ENCODE data around the gene ABTB1. TPM values are rescaled to one million over a fixed set of nuclear protein-coding genes. Genes with fewer than 3 reads are reported as not detected.

Gene ABTB1
- total RNA-seq, 2 donors from 2014 or later = 10.7 to 14.4 TPM

GRCh38 chr3:127662001-127662469 is 10.7 kb upstream of the ABTB1 start:
- no peak for DNase-seq
- Mint-ChIP-seq H3K27me3 (ENCODE audit: insufficient read depth) (no peaks in the 10 kb centered on the region), H3K4me3 (no peak overlapping the region), H3K4me1 (no peaks in the 10 kb centered on the region), H3K9me3 (no peaks in the 10 kb centered on the region), H3K27ac (no peak overlapping the region), H3K36me3 (ENCODE audit: low read depth) (no peaks in the 10 kb centered on the region)
- Histone ChIP-seq H3K4me3 (ENCODE audit: low read length) (no peak overlapping the region), H3K27ac (ENCODE audit: low read depth, low read length) (no peak overlapping the region), H3K9me3 (ENCODE audit: control insufficient read depth, low read length) (no peaks in the 10 kb centered on the region), H3K27me3 (ENCODE audit: control insufficient read depth, insufficient read depth, low read length, poor library complexity, severe bottlenecking) (no peaks in the 10 kb centered on the region), H3K36me3 (ENCODE audit: control insufficient read depth, insufficient read depth, low read length) (peaks cover 12% of the 10 kb centered on the region), H3K4me1 (ENCODE audit: control insufficient read depth, insufficient read depth, low read length) (no peaks in the 10 kb centered on the region), H3K9ac (ENCODE audit: extremely low read depth, low read length, poor library complexity, severe bottlenecking) (no peak overlapping the region)
- no peak for TF ChIP-seq CTCF (conservative IDR thresholded peaks at IDR 0.05)
- 90 to 93% methylated on average over 4 to 11 of the region's 11 CpGs for WGBS, 2 experiments (ENCODE audit: insufficient coverage in 1 of 2, insufficient read length in 1 of 2)

- Histone ChIP-seq H3K27ac (ENCODE audit: low read depth, low read length) (no peak overlapping the region), H3K27me3 (ENCODE audit: control insufficient read depth, insufficient read depth, low read length, poor library complexity, severe bottlenecking) (no peaks in the 10 kb centered on the region), H3K4me1 (ENCODE audit: control insufficient read depth, insufficient read depth, low read length) (no peaks in the 10 kb centered on the region), H3K36me3 (ENCODE audit: control insufficient read depth, insufficient read depth, low read length) (peaks cover 12% of the 10 kb centered on the region), H3K9me3 (ENCODE audit: control insufficient read depth, low read length) (no peaks in the 10 kb centered on the region), H3K4me3 (ENCODE audit: low read length) (no peak overlapping the region), H3K9ac (ENCODE audit: extremely low read depth, low read length, poor library complexity, severe bottlenecking) (no peak overlapping the region)
- no peak for DNase-seq
- 92 to 100% methylated on average over 5 of the region's 5 CpGs for WGBS, 2 experiments (ENCODE audit: insufficient coverage in 1 of 2, insufficient read length in 1 of 2)
- no peaks in the 10 kb centered on the region for H3K4me1 Mint-ChIP-seq
- no peaks in the 10 kb centered on the region for H3K36me3 Mint-ChIP-seq (ENCODE audit: low read depth)
- H3K4me3 Mint-ChIP-seq = no peak overlapping the region
- H3K27ac Mint-ChIP-seq = no peak overlapping the region
- no peak for TF ChIP-seq CTCF (conservative IDR thresholded peaks at IDR 0.05)
- no peaks in the 10 kb centered on the region for H3K9me3 Mint-ChIP-seq
- no peaks in the 10 kb centered on the region for H3K27me3 Mint-ChIP-seq (ENCODE audit: insufficient read depth)
Observed at GRCh38 chr3:127663151-127663550, 9.6 kb upstream of the ABTB1 start.

- H3K27ac ChIP-seq (ENCODE audit: low read depth, low read length) = no peak overlapping the region
- H3K27me3 ChIP-seq (ENCODE audit: control insufficient read depth, insufficient read depth, low read length, poor library complexity, severe bottlenecking) = no peaks in the 10 kb centered on the region
- H3K4me3 ChIP-seq (ENCODE audit: low read length) = no peak overlapping the region
- Mint-ChIP-seq H3K4me3 (no peak overlapping the region), H3K4me1 (no peaks in the 10 kb centered on the region), H3K36me3 (ENCODE audit: low read depth) (no peaks in the 10 kb centered on the region), H3K27me3 (ENCODE audit: insufficient read depth) (no peaks in the 10 kb centered on the region), H3K9me3 (no peaks in the 10 kb centered on the region), H3K27ac (no peak overlapping the region)
- no peak for DNase-seq
- WGBS, 2 experiments (ENCODE audit: insufficient coverage in 1 of 2, insufficient read length in 1 of 2) = 88 to 100% methylated on average over 1 to 2 of the region's 2 CpGs
- no peak overlapping the region for H3K9ac ChIP-seq (ENCODE audit: extremely low read depth, low read length, poor library complexity, severe bottlenecking)
- H3K4me1 ChIP-seq (ENCODE audit: control insufficient read depth, insufficient read depth, low read length) = no peaks in the 10 kb centered on the region
- H3K36me3 ChIP-seq (ENCODE audit: control insufficient read depth, insufficient read depth, low read length) = peaks cover 12% of the 10 kb centered on the region
- no peaks in the 10 kb centered on the region for H3K9me3 ChIP-seq (ENCODE audit: control insufficient read depth, low read length)
- TF ChIP-seq CTCF (conservative IDR thresholded peaks at IDR 0.05) = no peak
Observed at GRCh38 chr3:127665165-127665564, 7.6 kb upstream of the ABTB1 start.

Data from endodermal cell (in vitro differentiated cells).